HL-60/S4 treated with retinoic acid at 250 ng/mL for 4 days and 3 days (cell line): Measurements from ENCODE around the gene OBP2A.

Experiments
- in situ Hi-C: fragments of 300-500 bp; cut with MboI; formaldehyde crosslinking; loops from 2 replicates; pipeline ENCODE4 v1.7.0; 2022; ENCODE audit warnings: low sequenced_read_pairs

OBP2A gene

DNA sequence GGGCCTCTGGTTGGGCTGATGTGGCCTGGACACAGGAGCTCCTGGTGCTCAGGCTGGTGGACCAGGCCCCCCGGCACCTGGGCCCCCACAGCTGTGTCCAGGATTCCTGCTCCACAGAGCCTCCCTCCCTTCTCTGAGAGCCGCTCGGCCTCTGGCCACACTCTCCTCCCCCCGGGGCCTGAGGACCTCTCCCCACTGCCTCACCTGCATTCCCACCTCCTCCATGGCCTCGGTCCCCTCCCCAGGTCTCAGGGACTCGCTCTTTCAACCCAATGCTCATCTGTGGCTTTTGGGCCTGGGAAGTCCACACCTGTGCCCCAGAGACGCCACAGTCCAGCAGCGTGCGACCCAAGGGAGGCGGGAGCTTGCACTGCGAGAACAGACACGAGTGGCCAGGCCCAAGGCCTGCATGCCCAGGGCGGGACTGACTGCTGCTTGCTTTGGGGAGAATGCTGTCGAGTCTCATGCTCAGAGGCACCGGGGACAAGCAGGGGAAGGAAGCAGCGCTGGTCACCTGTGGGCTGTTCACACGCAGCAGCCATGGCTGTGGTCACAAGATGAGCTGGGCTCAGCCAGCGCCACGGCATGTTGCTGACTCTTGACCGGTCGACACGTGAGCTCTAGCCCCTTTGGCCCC, 30.2 kb downstream of the OBP2A start:
- in situ Hi-C loops: no loop called here

DNA sequence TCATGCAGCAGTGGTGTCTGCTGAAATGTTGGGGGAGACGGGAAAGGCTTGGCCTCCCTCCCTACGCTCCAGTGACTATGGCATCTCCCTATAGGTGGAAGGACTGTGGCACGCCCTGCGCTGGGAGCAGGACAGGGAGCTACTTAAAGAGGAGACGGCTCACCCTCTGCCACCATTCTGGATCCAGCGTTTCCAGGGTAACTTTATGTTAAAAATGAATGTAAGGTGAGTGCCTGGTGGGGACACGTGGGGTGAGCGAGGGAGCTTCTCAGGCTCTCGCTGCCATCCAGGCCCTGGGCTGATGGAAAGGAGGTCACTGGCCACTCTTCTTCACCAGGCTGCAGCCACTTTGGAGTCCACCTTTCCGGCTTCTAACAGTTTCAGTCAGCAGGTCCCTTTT, 31.3 kb downstream of the OBP2A start:
- in situ Hi-C loops: no loop called here

DNA sequence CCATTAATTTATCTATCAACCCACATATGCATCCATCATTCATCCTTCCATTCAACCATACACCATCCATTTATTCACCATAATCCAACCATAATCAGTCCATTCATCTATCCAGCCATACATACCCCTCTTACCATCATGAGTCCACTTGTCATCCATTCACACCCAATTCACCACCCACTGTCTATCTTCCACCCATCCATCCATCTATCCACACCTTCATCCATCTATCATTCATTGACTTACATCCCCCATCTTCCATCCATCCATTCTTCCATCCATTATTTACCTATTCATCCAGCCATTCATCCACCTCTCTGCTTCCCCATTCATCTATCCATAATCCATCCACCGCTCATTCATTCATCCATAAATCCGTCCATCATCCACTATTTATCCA, 33.4 kb downstream of the OBP2A start:
- in situ Hi-C loops: no loop called here

DNA sequence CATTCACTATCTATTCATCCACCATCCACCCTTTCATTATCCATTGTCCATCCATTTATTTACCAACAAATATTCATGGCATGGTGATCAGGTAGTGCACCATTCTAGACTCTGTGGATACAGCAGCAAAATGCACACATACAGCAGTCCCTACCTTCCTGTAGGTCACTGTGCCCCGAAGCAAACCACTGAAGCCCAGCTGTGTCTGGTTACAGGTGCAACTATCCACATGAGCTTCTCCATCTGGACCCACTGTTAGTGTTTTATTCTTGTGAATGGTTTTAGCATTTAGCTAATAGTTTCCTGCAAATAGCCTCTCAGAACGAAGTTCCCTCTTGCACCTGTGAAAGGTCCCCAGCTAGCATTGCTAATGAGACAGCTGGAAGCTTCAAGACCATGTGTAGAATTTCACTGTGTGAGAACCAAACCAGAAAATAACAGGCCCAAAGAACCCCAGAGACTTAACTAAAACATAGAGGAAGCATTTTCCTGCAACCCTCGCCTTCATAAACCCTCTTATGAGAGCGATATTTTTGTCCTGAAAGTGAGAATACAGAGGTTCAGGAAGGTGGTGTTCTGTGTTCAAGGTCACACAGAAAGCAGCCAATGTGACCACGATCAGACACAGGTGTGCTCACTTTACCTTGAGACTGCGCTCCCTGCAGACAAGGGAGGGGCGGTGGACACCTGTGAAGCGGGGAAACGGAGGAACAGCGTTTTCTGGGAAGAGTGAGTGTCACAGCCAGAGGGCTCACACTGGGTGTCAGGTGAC, 34.1 kb downstream of the OBP2A start:
- in situ Hi-C loops: no loop called here

DNA sequence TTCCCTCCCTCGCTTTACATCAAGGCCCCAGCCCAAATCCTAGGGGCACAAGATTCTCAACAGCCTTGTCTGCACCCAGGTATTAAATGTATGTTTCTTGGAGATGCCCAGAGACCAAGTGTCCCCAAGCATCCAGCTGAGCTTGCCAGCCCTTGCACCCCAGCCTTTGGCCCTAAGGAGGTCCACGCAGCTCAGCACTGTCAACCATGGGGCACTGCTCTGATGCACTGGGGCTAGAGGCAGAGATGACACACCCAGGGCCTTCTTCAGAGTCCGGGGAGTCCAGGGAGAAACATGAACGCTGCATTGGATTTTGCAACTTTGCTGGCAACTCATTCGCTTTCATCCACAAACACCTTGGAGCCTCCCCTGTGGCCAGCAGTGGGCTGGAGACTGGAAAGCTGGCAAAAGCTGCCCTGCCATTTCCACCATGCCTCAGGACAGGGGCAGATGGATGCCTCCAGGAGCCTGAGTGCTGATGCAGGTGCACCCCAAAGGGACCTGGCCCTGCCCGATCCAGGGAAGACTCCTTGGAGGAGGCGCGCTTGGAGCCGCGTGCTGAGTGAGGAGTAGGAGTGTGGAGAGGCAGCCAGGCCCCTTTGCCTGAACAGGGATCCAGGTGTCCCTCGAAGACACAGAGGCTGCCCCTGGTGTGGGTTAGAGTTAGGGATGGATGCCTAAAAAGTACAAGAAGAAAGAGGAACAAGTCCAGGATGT, 34.9 kb downstream of the OBP2A start:
- in situ Hi-C loops: no loop called here

DNA sequence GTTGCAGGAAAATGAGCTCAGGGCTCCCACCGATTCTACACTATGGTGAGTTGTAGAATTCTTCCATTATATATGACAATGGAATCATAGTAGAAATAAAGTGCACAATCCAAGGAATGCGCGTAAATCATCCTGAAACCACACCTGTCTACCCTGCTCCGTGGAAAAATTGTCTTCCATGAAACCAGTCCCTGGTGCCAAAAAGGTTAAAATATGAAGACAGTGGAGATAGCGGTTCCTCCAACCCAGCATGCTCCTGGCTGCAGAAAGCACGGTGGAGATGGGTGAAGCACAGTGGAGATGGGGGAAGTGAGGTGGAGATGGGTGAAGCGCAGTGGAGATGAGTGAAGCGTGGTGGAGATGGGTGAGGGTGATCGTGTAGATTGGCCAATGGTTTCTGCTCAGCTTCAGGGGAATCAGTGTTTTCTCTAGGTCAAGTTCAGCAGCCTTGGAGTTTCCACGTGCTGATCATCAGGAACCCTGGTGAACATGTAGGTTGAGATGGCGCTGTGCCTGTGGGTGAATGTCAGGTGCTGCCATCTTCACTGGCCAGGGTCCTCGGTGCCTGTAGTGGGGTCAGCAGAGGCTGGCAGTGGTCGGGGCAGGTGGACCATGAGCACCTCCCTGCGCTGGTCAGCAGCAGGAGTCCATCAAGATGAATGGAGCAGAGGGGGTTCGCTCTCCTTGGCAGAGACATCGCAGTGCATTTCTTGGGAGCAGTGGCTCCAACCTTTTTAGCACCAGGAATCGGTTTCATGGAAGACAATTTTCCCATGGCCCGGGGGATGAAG, 35.9 kb downstream of the OBP2A start:
- in situ Hi-C loops: no loop called here

DNA sequence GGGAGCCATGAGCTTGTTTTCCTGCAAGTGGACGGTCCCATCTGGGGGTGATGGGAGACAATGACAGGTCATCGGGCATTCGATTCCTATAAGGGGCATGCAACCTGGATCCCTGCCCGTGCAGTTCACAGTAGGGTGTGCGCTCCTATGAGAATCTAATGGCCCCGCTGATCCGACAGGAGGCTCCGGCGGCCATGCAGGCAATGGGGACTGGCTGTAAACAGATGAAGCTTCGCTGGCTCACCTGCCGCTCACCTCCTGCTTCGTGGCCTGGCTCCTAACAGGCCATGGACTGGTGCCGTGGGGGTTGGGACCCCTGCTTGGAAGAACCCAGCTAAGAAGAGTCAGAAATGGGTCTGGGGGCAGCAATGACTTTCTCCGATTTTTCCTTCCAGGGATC, 36.6 kb downstream of the OBP2A start:
- in situ Hi-C loops: no loop called here

DNA sequence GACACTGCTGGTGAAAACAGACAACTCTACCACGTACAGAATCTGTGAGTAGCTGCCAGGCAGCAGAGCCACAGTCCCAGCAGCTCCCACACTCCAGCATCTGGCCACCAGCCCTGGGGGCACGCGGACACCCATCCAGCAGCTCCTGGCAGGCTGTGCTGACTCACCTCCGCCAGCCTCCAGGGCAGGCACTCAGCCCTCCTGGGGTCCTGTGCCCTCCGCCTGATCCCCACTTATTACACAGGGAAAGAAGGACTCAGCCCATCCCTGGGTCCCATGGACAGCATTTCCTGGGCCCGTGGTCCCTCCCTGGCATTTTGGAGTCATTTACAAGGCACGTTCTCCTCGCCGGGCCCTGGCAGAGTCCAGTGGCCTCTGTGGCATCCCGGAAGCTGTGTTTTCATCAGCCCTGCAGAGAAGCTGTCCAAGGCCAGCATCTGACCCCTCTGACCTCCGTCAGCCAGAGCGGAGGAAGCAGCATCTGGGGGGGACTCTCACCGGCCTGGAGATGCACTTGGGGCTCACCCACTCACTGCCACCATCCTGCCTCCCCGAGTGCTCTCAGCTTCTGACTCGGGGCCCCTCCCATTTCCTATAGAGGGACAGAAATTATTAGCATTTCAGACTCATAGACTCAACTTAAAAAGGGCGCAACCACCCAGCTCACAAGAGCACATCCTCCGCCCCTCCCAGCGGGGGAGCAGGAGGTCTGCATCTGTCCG, 37.2 kb downstream of the OBP2A start:
- in situ Hi-C loops: no loop called here

DNA sequence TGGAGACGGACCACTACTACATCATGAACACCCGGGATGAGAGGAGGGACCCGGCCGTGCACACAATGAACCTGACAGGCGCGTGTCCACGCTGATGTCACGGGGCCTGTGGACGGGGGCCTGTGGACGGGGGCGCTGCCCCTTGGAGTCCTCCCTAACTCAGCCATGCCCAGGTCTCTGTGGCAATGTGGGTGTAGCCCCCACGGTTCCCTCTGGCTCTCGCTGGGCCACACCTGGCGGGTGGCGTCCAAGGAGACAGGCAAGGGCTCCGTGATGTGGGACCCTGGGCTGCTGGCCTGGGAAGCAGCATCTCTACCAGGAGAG, 37.7 kb downstream of the OBP2A start:
- in situ Hi-C loops: no loop called here

DNA sequence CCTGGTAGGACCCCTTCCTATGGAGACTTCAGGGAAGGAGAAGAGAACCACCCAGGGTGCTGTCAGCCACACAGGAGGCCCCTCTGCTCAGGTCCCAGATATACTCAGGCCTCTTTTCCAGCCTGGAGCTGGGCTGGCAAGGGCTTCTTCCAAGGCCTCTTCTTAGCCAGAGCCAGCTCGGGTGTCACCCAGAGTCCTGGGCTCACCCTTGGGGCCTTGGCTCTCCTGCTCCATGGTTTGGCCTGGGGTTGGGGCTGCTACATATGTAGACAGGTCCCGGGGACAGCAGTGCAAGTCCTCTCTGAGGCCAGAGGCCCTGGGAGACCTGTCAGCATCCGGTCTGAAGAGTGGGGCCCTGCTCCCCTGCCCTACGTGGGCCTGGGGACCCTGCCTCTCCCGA, 38.4 kb downstream of the OBP2A start:
- in situ Hi-C loops: no loop called here

DNA sequence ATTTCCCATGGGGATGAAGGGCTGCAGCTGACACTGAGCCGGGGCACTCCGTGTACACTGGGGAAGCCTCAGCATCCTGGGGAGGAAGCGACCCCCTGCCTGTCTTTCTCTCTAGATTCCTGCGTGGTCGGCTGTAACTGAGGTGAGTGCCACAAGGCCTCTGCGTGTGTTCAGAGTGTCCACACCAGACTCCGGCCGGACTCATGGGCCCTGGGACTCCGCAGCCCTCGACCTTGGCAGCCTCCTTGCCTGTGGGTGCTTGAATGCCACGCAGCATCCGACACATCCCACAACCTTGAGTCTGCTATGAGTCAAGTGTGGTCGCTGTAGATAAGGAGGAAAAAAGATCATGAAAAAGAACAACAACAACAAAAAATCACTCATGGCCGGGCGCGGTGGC, 39.0 kb downstream of the OBP2A start:
- in situ Hi-C loops: no loop called here

DNA sequence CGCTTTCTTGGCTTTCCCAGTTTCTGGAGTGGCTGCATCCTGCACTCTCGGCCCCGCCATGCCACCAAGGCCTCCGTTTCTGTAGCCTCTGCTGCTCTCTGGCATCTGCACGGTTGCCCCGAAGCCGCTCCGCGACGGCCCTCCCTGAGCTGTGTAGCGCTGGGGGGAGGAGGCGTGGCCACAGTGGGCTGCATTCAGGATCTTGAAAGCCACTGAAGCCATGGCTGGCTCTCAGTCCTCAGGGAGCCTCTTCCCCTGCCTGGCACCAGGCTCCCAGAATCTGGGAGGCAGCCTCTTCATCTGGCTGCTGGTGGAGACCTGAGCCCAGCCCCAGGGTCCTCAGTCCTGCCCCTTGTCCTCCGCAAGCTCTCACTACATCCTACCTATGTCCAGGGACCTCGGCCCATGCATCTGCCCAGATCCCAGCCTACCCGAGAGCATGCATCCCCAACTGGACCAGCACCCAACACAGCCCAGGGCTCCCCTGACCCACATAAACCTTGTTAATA, 40.7 kb downstream of the OBP2A start:
- in situ Hi-C loops: no loop called here

DNA sequence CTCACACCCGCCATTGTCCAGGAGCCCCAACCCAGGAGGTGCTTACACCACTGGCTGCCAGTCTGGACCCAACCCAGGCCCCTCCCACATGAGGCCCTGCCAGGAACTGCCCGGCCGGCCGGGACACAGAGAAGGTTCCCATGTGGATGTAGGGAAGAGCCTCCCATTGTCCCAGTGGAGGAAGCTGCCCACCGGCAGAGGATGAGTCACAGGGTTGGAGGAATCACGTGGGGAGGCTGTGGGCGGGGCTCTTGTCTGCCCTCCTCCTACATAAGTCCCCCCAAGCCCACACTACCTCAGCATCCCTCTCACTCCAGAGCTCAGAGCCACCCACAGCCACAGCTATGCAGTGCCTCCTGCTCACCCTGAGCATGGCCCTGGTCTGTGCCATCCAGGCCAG, 41.7 kb downstream of the OBP2A start:
- in situ Hi-C loops: no loop called here

DNA sequence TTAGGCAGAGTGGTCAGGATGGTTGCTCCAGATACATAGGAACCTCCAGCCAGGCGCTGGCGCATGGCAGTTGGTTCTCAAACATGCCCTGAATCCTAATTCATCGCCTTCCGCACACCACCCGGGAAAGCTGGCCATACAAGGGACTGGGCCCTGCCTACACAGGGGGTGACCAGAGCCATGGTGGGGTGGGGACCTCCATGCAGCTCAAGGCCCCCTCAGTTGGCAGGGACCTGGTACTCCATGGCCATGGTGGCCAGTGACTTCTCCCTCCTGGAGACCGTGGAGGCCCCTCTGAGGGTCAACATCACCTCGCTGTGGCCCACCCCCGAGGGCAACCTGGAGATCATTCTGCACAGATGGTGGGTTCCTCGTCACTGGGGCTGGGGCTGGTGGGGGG, 42.4 kb downstream of the OBP2A start:
- in situ Hi-C loops: no loop called here

DNA sequence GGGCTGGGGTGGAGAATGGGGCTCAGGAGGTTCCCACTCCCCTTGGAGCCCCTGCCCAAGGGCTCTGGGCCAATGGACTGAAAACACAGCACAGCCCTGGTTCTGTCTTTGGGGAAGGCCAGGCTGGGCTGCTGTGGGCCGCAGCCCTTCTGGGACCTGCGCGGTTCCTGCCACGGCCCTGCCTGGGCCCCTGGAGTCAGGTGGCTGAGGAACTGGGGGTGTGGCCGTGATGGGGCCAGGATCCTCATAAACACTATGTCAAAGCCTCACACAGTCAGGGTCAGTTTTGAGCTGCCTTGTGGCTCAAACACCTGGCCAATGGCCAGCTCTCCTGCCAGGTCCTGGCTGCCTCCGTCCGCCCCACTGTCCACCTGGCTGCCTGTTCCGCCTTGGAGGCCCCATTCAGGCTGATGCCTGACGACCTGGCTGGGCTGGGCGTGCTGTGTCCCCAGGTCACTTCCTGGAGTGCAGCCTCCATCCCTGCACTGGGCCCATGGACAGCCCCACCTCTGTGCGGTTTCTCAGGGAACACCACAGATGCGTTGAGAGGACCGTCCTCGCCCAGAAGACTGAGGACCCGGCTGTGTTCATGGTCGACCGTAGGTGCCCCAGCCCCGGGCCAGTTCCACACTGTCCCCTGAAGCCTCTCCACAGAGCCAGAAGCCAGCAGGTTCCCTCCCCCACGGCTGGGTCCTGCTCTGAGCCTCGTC, 43.1 kb downstream of the OBP2A start:
- in situ Hi-C loops: no loop called here

DNA sequence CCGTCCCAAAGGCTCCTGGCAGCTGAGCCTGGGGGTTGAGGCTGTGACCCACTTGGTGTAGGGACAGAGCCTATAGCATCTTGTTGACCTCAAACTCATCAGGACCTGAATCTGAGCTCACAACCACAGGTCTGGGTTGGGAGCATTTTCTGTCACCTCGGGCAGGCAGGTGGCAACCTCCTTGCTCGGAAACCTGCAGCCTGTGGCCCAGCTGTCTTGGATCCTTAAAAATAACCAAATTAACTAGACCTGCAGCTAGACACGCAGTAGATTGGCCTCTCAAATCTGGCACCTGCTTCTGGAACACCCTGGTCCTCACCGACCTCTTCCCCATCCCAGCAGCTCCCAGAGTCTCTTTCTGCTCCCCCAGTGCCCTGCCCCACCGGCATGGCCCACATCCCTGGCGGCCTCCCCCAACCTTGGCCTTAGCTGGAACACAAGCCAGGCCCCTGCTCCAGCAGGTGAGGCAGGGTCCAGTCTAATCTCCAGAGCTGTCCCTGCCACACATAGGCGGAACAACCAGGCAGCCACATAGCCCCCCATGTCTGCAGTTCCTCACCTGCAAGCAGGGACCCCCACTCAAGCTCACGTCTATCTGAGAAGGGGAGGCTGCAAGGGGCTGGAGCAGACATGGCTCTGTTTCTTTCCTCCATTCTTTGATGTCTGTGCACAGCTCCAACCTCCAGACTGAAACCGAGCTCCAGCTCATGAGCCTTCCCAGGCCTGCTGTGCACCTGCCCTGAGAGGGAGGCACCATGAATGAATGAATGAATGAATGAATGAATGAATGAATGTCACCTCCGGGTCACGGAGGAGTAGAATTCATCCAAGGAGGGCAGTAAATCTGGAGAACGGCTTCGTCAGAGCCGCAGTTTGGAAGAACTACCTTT, 43.9 kb downstream of the OBP2A start:
- in situ Hi-C loops: no loop called here

DNA sequence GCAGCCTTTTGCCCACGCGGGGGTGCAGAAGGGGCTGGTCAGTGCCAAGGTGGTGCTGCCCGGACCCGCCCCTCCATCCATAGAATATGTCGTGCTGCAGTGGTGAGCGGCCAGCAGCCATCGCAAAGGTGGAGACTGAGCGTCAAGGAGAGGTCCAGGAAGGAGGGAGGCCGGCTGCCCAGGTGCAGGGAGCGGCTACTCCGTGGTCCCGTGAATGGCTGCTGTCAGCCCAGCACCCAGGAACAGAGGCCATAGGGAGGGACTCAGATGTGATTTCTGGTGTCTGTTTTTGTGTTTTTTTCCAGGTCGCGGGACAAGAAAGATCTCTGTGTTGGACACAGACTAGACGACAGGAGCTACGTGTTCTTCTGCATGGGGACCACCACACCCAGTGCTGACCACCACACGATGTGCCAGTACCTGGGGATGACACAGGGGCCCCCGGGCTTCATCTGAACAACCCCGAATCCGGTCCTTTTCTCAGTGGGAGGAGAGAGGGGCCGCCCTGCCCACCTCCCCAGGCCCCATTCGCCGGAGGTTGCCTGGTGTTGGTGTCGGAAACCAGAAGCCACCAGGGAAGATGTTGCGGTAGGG, 44.7 kb downstream of the OBP2A start:
- in situ Hi-C loops: no loop called here

DNA sequence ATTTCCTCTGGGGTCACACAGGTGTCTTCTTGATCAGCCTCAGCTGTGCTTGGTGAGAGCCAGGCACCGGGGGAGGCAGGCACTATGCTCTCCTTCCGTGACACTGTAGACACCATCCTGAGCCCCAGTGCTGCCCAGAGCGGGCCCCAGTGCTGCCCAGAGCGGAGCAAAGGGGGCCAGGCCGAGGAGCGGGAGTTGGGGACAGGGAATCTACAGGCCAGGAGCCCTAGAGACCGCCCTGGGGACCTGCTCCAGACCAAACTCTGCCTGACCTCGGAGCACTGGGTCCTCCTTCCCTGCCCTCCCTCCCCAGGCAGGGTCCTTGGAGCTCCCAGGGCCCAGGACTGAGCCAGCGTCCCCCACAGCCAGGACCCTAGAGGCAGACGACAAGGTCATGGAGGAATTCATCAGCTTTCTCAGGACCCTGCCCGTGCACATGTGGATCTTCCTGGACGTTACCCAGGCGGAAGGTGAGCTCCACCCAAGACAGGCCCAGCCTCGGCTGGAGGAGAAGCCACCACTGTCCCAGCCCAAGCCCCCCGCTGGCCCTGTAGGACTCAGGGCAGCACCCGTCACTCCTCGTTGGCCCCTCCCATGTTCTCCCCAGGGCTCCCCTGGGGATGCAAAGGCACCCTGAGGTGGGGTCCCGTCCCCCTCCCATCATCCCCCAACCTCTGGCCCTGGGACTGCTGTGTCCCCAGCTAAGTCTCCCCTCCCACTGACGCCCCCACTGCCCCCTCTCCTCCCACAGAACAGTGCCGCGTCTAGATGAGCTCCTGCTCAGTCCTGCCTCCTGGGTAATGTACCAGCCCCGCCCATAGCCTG, 45.8 kb downstream of the OBP2A start:
- in situ Hi-C loops: no loop called here
